Limb (tissue), 2 donors: ENCODE results near the gene VPS52.
A peak's percentile ranks its signal among the peaks of the same experiment; 100 is the strongest.
"Not testable (repeated sequence)": the region's sequence is repeated elsewhere in the genome, so short reads cannot be mapped to it uniquely, and the experiment has no call there.

Experiments
- DNase-seq, 2 donors: peaks; one replicate each; pipeline ENCODE4 v3.0.0-alpha.2; 2016; ENCODE audit errors: extremely low spot score in 2 of 2

VPS52 gene

DNA sequence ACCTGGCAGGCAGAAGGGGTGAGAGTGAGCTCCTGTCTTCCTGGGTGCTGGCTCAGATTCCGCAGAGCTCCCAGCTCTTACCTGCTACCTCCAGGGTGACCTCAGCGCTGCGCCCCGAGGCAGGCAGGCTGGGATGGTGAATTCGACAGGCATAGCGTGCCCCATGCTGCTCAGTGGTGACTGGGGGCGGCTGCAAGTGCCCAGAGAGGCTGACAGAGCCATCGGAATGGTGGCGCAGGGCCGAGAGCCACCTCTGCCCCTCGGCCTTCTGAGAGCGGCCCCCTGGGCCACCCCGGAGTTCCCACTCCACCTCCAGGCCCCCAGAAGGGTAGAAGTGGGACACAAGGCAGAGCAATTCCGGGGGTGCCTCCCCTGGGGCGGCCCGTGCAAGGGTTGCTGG is 32.5 kb upstream of the VPS52 start:
- DNase-seq: no peak

DNA sequence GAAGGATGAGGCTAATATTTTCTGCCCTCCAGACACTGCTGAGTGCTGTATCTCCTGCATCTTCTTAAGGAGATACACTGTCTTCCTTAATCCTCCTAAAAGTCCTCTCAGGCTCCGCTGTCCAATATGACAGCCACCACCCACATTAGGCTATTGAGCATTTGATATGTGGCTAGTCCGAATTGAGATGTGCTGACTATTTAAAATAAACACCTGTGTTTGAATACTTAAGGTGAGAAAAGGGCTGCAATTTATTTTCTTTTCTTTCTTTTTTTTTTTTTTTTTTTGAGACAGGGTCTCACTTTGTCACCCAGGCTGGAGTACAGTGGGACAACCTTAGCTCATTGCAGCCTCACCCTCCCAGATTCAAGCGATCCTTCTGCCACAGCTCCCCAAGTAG is 30.2 kb upstream of the VPS52 start:
- DNase-seq: no peak

DNA sequence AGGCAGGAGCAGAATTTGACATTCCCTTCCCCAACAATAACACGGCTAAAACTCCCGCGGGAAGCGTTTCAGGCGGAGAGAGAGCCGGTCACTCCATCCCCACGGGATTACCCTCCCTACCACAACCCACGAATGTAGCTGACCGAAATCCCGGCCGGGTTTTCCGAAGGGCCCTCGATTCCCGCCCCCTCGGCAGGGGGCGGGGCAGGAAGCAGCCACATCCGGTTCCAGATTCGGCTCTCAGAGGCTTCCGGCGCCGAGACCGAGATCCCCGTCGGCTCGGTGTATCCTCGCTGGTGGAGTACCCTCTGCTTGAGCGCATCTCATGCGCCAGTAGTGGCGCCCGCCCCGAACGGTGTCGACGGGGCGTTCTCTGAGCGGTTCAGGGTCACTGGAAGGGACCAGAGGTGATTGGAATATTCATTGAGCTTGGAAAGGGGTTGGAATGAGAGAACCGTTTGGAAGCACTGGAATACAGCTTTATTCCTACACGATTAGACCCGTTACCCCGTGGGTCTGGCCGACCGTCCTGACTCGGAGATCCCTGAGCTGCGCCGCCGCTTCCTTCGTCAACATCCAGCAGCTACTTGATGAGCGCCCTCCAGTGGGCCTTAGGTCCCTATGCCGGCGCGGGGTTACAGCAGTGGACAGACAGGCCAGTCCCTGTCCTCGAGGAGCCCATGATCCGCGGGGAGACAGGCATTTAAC is 27.7 kb upstream of the VPS52 start:
- DNase-seq: peak; percentile 92 to 95

DNA sequence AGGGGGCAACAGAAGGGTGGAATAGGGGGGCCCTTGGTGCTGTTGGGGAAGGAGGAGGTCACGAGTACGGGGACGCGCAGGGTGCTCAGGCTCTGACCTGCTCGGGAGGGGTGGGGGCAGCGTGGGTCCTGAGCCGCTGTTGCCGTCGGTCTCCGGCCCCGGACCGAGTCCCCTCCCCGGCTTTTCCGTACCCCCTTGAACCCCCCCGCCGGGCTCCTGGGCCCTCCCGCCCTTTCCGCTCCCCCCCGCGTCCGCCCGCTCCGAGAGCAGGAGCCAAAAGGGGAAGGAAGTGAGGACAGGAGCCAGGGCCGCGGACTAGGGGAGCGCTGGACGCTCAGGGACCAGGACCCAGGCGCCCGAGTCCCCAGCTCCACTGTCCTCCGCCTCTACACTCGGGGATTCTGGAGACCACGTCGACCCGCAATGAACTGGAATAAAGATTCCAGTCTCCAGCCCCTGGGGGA is 27.1 kb upstream of the VPS52 start, which contains the start of gene RGL2:
Gene RGL2, minus strand, starts transcription at position 170 of the 464 bp plus-strand sequence. CDS start 332 bp downstream, outside the sequence.
- peak; percentile 66 to 85 for DNase-seq

GRCh38 chr6:33297956-33298772 is 26.5 kb upstream of the VPS52 start:
- DNase-seq: peak; percentile 67 to 83

- peak in 1 of 2 donors; percentile 71 for DNase-seq
Observed at GRCh38 chr6:33297406-33297955, 25.8 kb upstream of the VPS52 start.

- no peak for DNase-seq
Observed at GRCh38 chr6:33296797-33297405, 25.2 kb upstream of the VPS52 start.

DNA sequence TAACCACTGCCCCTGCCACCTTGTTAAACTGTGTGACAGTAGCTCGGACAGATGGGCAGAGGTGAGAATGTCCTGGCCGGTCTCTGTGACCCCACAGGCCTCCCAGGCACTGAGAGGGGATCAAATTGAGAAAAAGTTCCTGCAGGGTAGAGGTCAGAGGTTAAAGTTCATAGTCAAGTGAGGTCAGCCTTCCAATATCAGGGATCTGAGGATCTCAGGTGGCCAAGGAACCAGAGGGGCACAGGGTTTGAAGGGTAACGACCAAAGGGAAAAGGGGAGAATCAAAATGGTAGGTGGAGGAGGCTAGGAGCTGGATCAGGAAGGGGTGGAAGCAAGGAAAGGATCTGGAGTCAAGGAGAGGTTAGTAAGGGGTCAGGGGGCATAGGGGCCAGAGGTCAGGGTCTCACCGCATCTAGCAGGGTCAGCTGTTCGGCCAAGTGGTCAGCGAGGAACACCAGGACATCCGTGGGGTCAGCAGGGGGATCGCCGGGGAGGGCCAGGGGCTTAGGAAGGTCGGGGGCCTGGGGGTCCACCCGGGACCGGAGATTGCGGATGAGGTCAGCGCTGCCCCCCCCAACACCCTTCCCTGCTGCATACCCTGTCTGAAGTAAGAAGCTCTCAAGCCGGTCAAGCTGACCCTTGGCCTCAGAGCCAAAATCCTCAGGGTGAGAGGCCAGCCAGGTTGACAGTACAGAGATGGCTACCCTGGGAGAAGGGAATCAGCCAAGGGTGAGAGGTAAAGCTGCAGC is 24.1 kb upstream of the VPS52 start:
- DNase-seq: no peak

DNA sequence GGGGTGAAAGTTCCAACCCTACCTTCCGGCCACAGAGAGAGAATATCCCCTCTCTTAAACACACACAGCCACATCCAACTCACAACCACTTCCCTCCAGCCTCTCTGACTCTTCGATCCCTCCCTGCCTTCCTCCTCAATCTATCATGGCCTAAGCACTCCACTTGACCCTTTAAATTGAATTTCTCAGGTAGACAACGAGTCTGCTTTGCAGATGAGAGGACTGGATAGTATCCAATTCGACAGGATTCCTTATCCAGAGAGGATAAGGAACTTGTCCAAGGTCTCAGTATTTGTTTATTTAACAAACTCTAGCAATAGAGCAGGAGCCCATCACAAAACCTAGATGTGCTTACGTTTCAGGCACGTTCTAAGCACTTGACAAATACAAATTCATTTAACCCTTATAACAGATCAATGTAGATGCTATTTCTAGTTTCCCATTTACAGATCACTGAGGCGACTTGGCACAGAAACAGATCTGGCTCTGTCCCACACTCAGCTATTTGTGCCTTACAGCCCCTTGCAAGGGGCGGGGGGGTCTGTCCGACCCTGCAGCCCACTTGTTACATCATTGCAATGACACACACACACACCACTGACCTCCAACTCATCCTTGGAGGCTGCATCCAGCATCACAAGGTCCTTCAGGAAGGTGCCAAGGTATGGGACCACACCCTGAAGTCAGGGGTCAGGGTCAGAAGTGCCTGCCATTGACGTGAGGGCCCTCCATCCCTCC is 22.6 kb upstream of the VPS52 start:
- DNase-seq: no peak

DNA sequence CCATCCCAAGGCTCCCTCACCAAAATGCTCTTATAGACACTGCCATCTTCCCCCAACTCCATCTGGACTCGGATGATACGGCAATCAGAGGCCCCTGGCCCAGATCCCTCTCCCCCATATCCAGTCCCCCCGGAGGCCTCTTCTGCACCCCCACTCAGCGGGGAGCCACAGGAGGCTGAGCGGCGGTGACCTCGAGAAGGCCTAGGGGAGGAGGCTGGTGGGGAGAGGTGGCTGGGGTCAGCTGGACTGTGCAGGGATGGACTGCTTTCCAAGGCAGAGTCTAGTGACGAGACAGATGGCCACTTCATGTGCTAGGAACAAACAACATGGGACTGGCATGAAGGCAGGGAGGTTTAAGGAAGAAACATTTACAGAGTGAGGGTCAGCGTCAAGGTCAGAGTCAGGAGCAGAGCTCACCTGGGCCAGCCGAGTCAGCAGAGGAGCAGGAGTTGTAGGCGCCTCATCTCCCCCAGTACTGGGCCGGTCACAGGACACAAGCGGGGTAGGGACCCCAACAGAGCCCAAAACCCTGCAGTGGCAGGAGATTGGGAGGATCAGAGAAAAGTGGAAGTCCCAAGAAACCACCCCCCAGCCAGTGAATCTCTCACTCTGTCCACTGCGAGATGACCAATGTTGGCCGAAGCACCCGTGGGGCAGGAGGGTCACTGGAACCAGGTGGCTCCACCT is 21.5 kb upstream of the VPS52 start:
- no peak for DNase-seq

DNA sequence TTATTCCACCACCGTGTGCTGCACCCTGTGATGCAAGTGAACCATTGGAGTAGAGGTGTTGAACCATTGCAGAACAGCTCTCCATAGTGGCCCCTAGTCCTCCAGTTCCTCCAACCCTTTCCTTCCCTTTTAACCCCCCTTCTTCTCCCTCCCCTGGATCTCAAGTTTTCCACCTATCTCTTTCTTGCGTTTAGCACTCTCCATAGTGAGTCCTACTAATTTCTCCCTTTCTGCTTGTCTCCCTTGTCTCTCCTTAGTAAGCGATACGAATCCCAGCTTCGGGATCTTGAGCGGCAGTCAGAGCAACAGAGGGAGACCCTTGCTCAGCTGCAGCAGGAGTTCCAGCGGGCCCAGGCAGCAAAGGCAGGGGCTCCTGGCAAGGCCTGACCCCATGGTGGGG is 18.8 kb upstream of the VPS52 start:
- no peak for DNase-seq

DNA sequence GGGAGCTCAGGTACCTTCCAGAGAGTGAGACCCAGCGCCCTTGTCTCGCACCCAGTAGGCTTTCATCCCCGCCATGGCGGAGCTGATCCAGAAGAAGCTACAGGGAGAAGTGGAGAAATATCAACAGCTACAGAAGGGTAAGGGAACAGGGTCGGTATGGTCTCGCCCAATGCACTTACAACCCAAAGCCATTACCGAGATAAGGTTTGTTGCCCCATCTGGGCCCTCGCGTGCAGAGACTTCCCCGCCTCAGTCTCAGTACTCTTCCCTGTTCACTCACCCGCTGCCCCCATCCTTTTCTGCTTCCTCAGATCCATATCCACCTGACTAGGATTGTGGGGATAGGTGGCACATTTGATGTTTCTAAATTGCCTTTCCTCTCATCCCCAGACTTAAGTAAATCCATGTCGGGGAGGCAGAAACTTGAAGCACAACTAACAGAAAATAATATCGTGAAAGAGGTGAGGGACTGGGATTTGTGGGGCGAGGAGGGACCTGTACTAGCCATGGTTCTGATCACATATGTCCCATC is 18.2 kb upstream of the VPS52 start:
- DNase-seq: no peak

DNA sequence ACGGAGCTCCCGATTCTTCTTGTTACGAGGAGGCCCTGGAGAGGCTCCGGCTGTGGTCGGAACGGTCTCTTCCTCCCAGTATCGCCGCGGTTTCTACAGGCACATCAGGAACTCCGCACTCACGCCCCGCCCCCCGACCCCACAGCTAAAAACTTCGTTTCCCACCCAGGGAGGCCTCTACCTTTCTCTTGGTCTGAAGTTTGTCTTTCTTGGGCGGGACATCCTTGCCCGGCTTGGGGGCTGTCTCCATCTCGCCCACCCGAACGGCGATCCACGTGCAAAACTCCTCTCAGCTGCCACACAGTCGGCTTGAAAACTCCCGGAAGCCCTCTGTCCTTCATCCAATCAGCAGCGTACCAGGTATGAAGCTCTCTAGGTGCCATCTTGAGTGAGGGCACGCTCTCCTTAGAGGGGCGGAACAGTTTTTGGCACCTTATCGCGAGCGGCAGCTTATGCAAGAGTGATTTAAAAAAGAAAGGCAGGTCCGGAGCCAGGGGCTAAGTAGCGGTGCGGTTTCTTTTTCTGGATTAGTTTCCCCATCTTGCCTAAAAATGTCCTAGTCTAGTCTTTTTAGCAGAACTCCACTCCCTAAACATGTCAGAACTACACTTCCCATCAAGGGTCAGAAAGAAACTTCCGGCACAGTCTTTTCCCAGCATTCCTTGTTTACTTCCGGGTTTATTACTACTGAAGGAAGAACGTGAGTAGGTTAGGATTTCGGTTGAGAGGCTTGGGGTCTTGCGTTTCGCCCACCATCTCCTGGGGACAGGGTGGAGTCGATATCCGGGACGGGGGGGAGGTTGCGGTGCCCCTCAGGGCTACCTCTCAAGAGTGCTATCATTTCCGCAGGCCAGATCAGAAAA is 17.5 kb upstream of the VPS52 start, which contains the start of the genes PFDN6 and WDR46:
Gene PFDN6, plus strand, starts transcription at position 681 of the 863 bp plus-strand sequence. CDS start 256 bp downstream, outside the sequence.
Gene WDR46, minus strand, starts transcription at position 319 of the 863 bp plus-strand sequence. Its CDS starts 69 bp downstream, at position 250.
- DNase-seq: peak; percentile 87 to 97

DNA sequence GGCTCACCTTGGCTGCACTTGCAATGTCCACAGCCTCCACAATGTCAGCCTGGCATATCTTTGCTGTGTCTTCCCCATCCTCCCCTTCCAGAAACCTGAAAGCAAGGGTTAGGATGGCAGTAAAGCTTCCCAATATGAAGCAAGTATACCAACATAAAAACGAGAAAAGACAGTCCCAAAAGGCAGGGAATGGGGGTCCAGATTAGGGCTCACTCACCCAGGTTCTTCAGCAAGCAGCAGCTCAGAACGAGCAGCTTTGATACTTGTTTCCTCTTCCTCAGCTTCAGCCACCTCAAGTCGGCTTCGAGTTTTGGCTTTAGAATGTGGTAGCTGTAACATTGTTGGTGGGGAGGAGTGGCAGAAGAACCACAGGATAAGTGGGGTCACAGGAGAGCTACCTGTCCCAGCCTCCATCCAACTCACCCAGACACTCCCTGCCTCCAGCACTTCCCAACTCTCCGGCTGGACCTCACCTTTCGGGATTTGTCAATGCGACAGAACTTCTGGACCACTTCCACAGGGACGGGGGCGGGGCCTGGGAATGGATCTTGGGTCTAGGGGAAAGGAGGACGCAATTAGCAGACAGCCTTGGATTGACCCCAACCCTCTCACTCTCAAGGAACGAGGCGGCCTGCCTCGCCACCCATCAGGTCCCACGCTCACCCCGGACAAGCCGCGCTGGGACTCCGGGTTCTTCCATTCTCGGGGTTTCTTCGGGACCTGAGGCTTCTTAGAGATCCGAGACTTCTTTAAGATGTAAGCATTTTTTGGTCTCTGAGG is 16.7 kb upstream of the VPS52 start:
- no peak for DNase-seq

DNA sequence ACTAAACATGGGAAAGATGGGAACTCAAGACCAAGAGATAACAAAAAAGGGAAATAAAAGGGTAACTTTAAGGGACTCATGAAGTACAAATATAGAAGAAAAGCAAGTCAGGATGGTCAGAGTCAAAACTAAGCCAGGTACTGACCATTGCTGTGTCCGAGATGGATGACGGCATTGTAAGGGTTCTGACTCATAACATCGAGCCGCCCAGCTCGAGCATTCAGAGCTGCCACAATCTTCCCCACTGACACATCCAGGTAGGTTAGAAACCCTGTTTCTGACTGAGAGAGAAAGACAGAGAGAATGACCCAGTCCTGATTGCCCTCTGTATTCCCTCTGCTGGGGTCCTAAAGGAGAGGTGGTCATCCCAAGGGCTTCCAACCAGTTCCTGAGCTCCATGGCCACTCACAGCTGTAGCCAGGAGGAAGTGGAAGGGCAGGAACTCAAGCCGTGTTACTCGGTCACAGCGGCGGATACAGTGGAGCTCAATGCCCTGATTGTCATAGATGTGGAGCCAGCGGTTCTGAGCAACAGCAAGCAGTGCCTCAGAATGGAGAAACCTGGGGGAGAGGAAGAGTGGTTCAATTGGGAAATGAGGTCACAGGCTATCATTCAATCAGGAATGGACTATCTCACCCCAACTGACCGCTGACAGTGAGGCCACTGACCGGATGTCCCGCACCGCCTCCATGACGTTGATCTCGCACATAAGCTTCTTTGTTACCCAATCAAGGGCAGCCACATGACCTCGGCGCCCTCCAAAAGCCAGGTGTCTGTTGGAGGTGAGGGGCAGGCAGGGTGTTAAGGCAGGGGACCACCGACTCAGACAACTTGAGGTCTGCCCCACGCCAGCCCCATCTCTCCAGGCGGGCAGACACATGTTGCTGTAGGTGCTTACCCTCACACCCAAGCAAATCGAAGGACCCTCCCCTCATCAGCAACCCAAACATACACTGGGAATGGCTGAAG is 15.6 kb upstream of the VPS52 start:
- DNase-seq: no peak

GRCh38 chr6:33285214-33285613 is 13.5 kb upstream of the VPS52 start:
- DNase-seq: not testable (repeated sequence)
